ENCODE results near the gene CAPN15.

Gene CAPN15

GRCh38 chr16:539901-540530 is 12.5 kb downstream of the CAPN15 start:
- FAIRE-seq: no peak
- DNase-seq (ENCODE audit: extremely low spot score, insufficient read length, low read depth): no peak

GRCh38 chr16:540645-541340 is 13.3 kb downstream of the CAPN15 start:
- DNase-seq (ENCODE audit: extremely low spot score, insufficient read length, low read depth) (no peak), FAIRE-seq (no peak)

GRCh38 chr16:543301-544164 is 16.0 kb downstream of the CAPN15 start:
- no peak for FAIRE-seq

GRCh38 chr16:544517-544916 is 17.0 kb downstream of the CAPN15 start:
- FAIRE-seq (no peak), DNase-seq (ENCODE audit: extremely low spot score, insufficient read length, low read depth) (no peak)

More at GRCh38 chr16:543301-544164, 16.0 kb downstream of the CAPN15 start:
- no peak for DNase-seq (ENCODE audit: extremely low spot score, insufficient read length, low read depth)

- no peak for FAIRE-seq
- DNase-seq (ENCODE audit: extremely low spot score, insufficient read length, low read depth): no peak
Measured at GRCh38 chr16:546909-547770, 19.6 kb downstream of the CAPN15 start.

GRCh38 chr16:548586-548985 is 21.1 kb downstream of the CAPN15 start:
- FAIRE-seq: no peak

GRCh38 chr16:549544-550263 is 22.2 kb downstream of the CAPN15 start:
- DNase-seq (ENCODE audit: extremely low spot score, insufficient read length, low read depth) (no peak), FAIRE-seq (no peak)

More at GRCh38 chr16:548586-548985, 21.1 kb downstream of the CAPN15 start:
- no peak for DNase-seq (ENCODE audit: extremely low spot score, insufficient read length, low read depth)

- FAIRE-seq (no peak), DNase-seq (ENCODE audit: extremely low spot score, insufficient read length, low read depth) (no peak)
Measured at GRCh38 chr16:551210-551609, 23.7 kb downstream of the CAPN15 start.

- no peak for DNase-seq (ENCODE audit: extremely low spot score, insufficient read length, low read depth)
- no peak for FAIRE-seq
Measured at GRCh38 chr16:552171-552570, 24.7 kb downstream of the CAPN15 start.

GRCh38 chr16:553601-554296 is 26.2 kb downstream of the CAPN15 start:
- FAIRE-seq: no peak
- no peak for DNase-seq (ENCODE audit: extremely low spot score, insufficient read length, low read depth)

GRCh38 chr16:554297-554621 is 26.7 kb downstream of the CAPN15 start:
- FAIRE-seq: no peak

GRCh38 chr16:554640-555365 is 27.3 kb downstream of the CAPN15 start:
- FAIRE-seq (no peak), DNase-seq (ENCODE audit: extremely low spot score, insufficient read length, low read depth) (no peak)

More at GRCh38 chr16:554297-554621, 26.7 kb downstream of the CAPN15 start:
- no peak for DNase-seq (ENCODE audit: extremely low spot score, insufficient read length, low read depth)

- DNase-seq (ENCODE audit: extremely low spot score, insufficient read length, low read depth) (no peak), FAIRE-seq (no peak)
Measured at GRCh38 chr16:555528-556473, 28.3 kb downstream of the CAPN15 start.

GRCh38 chr16:556474-557173 is 29.1 kb downstream of the CAPN15 start:
- FAIRE-seq: no peak
- no peak for DNase-seq (ENCODE audit: extremely low spot score, insufficient read length, low read depth)

- FAIRE-seq (no peak), DNase-seq (ENCODE audit: extremely low spot score, insufficient read length, low read depth) (no peak)
Measured at GRCh38 chr16:557463-558297, 30.2 kb downstream of the CAPN15 start.

Data from GM18507 (cell line).